Gastroesophageal sphincter (tissue), 4 donors: ENCODE data around the gene MORC2. TPM values are rescaled to one million over a fixed set of nuclear protein-coding genes. Genes with fewer than 3 reads are reported as not detected.

Experiments used
- ATAC-seq: fragments of 150-250 bp; one replicate; pipeline ENCODE4 v1.9.1; 2016; ENCODE audit warnings: mild to moderate bottlenecking, moderate library complexity
- H3K27ac ChIP-seq, 4 donors: fragments of 200-600 bp; sonication (generic) in 3 of 4; 1 replicate in 3 of 4; 2 replicates in 1 of 4; pipeline ENCODE4 v1.5.1; 2016 to 2019
- H3K27me3 ChIP-seq: fragments of 200-600 bp; sonication (generic); one replicate; pipeline ENCODE4 v1.5.1; 2019
- H3K36me3 ChIP-seq, 2 donors: fragments of 200-600 bp; sonication (generic); one replicate each; pipeline ENCODE4 v1.5.1; 2019; ENCODE audit warnings: control low read depth in 1 of 2
- H3K4me1 ChIP-seq, 3 donors: fragments of 200-600 bp; sonication (generic); 1 replicate in 2 of 3; 2 replicates in 1 of 3; pipeline ENCODE4 v1.5.1; 2016 to 2019; ENCODE audit warnings: control low read depth in 2 of 3
- H3K4me3 ChIP-seq, 2 donors: fragments of 200-600 bp; sonication (generic); one replicate each; pipeline ENCODE4 v1.5.1; 2019; ENCODE audit warnings: mild to moderate bottlenecking in 1 of 2, moderate library complexity in 1 of 2
- H3K9me3 ChIP-seq, 3 donors: fragments of 200-600 bp; sonication (generic); one replicate each; pipeline ENCODE4 v1.5.1; 2017 to 2019; ENCODE audit warnings: control low read depth in 2 of 3
- EP300 ChIP-seq: sonication (generic); formaldehyde crosslinking; IDR thresholded peaks from one replicate; pipeline ENCODE4 v1.6.1; 2017; ENCODE audit warnings: antibody characterized with exemption, mild to moderate bottlenecking
- POLR2A ChIP-seq, 2 donors: fragments of 450-650 bp; IDR thresholded peaks; one replicate each; pipeline ENCODE4 v1.6.1; 2017; ENCODE audit warnings: antibody characterized with exemption in 2 of 2, mild to moderate bottlenecking in 2 of 2, moderate library complexity in 1 of 2
- POLR2AphosphoS5 ChIP-seq: sonication (generic); formaldehyde crosslinking; IDR thresholded peaks from one replicate; pipeline ENCODE4 v1.6.1; 2017; ENCODE audit warnings: antibody characterized with exemption
- WGBS, 2 donors: methylation state at CpG; one replicate each; pipeline ENCODE4 v1.1.5; 2018; ENCODE audit warnings: low coverage in 1 of 2; 5-methylcytosine and 5-hydroxymethylcytosine counted together
- total RNA-seq, 4 donors: library from RNA; depleted of rRNA; stranded (reverse); fragments of >200 nt; gene quantifications; one replicate each; pipeline ENCODE4 v1.1.0, GENCODE V29; 2016
- TF ChIP-seq, protein P1 (sequence below), 4 experiments: fragments of 200-600 bp in 2 of 4; fragments of 450-650 bp in 2 of 4; sonication (generic) in 1 of 4; IDR thresholded peaks; one replicate each; pipeline ENCODE4 v1.5.1; 2017 to 2019; ENCODE audit warnings: antibody characterized with exemption in 4 of 4, mild to moderate bottlenecking in 2 of 4, moderate library complexity in 2 of 4

Gene MORC2
- total RNA-seq, 4 donors from 2014 or later = 11.3 to 36.0 (median 29.6) TPM

DNA sequence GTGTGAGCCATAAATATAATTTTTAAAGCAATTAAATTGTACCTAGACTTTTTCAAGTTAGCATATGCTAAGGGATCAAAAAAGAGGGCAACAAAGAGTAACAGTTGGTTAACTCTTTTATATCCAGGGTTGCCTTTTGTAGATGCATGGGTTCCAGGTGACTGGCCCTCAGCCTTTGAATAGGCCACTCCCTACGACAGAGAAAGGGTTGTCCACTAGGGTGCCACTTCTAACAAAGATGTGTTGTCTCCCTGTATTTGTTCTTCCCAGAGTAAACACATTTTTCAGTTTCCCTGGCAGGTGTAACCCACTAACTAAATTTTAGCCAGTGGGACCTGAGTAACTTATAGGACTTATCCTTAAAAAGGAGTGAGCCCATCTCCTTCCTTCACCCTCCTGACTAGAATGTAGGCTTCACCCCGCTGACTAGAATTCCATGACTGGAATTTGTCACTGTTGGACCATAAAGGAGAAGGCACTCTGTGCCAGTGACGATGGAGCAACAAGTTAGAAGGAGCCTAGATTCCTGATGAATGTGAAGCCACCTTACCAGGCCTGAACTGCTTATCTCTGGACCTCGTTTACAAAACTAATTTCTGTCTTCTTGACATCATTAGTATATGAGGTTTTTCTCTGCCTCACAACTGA, 17.1 kb upstream of the MORC2 start:
- Histone ChIP-seq H3K9me3 (peaks cover 0 to 68% (median 0%) of the 10 kb centered on the region in 3 donors), H3K27ac (no peak overlapping the region), H3K4me1 (no peaks in the 10 kb centered on the region), H3K27me3 (no peaks in the 10 kb centered on the region), H3K36me3 (no peaks in the 10 kb centered on the region), H3K4me3 (no peak overlapping the region)
- 79 to 83% methylated on average over 4 of the region's 4 CpGs for WGBS, 2 donors
- ATAC-seq = no peak
- TF ChIP-seq POLR2AphosphoS5 (no peak), POLR2A (IDR thresholded peaks at IDR 0.05) (no peak), EP300 (no peak)
- TF ChIP-seq, protein P1, sequence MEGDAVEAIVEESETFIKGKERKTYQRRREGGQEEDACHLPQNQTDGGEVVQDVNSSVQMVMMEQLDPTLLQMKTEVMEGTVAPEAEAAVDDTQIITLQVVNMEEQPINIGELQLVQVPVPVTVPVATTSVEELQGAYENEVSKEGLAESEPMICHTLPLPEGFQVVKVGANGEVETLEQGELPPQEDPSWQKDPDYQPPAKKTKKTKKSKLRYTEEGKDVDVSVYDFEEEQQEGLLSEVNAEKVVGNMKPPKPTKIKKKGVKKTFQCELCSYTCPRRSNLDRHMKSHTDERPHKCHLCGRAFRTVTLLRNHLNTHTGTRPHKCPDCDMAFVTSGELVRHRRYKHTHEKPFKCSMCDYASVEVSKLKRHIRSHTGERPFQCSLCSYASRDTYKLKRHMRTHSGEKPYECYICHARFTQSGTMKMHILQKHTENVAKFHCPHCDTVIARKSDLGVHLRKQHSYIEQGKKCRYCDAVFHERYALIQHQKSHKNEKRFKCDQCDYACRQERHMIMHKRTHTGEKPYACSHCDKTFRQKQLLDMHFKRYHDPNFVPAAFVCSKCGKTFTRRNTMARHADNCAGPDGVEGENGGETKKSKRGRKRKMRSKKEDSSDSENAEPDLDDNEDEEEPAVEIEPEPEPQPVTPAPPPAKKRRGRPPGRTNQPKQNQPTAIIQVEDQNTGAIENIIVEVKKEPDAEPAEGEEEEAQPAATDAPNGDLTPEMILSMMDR (IDR thresholded peaks at IDR 0.05) = no peak

DNA sequence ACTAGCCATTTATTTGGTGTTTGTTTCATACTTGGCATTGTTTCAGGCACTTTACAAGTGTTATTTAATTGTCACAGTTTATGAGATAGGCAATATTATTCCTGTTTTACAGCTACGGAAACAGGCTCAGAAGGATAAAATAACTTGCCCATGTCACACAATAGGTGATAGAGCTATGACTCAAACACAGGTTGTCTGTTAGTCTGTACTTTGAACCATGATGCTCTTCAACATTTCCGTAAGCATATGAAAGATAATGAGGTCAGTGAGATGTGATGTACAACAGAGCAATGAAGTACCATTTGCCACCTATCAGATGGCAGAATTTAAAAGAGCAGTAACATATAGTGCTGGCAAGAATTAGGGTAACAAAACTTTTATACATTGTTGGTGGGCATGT, 15.7 kb upstream of the MORC2 start:
- WGBS, 2 donors = 57 to 69% methylated on average over 2 of the region's 2 CpGs
- ATAC-seq = no peak

DNA sequence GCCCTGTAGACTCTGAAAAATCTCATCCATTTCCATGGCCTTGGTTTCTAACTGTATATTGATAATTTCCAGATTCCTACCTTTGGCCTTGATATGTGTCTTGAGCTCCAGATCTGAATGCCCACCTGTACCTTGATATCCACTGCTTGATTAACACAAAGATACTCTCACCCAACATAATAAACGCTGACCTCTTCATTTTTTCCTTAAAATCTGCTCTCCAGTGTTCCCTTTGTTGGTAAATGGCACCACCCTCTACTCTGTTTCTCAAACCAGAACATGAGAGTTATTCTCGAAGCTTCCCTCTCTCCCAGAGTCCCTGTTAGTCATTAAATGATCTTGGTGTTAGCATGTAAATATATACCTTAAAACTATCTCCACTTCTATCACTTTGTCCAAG, 13.9 kb upstream of the MORC2 start:
- no peak for ATAC-seq
- Histone ChIP-seq H3K27ac (no peak overlapping the region), H3K9me3 (peaks cover 0 to 86% (median 0%) of the 10 kb centered on the region in 3 donors), H3K4me1 (no peaks in the 10 kb centered on the region), H3K27me3 (no peaks in the 10 kb centered on the region), H3K4me3 (no peak overlapping the region), H3K36me3 (no peaks in the 10 kb centered on the region)
- 84 to 93% methylated on average over 2 of the region's 2 CpGs for WGBS, 2 donors
- TF ChIP-seq POLR2A (IDR thresholded peaks at IDR 0.05) (no peak), POLR2AphosphoS5 (no peak), EP300 (no peak)
- TF ChIP-seq, protein P1 (IDR thresholded peaks at IDR 0.05) = no peak

More for the DNA sequence above, 15.7 kb upstream of the MORC2 start:
- Histone ChIP-seq H3K4me3 (no peak overlapping the region), H3K27me3 (no peaks in the 10 kb centered on the region), H3K36me3 (no peaks in the 10 kb centered on the region), H3K9me3 (peaks cover 0 to 76% (median 0%) of the 10 kb centered on the region in 3 donors), H3K4me1 (no peaks in the 10 kb centered on the region), H3K27ac (no peak overlapping the region)
- TF ChIP-seq EP300 (no peak), POLR2A (IDR thresholded peaks at IDR 0.05) (no peak), POLR2AphosphoS5 (no peak)
- TF ChIP-seq, protein P1 (IDR thresholded peaks at IDR 0.05) = no peak

DNA sequence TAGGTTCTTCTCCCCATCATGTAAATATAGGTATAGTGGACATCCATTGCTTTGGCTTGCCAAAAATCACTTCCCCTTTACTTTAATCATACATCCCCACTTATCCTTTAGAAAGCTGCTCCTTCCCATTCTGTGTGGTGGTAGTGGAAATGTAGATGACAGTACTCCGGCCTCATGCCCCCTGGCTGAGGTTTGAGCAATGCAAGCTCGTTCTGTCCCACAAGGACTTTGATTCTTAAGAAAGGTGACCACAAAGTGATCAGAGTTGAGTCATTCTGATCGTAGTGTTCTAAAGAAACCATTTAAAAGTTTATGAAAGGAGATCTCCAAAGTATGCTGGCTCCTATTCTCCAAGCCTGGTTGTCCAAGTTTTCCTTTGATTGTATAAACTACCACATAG, 11.4 kb upstream of the MORC2 start:
- TF ChIP-seq, protein P1 (IDR thresholded peaks at IDR 0.05) = no peak
- TF ChIP-seq POLR2AphosphoS5 (no peak), POLR2A (IDR thresholded peaks at IDR 0.05) (no peak), EP300 (no peak)
- Histone ChIP-seq H3K36me3 (peaks cover 0 to 9% of the 10 kb centered on the region in 2 donors), H3K4me1 (no peaks in the 10 kb centered on the region), H3K27me3 (no peaks in the 10 kb centered on the region), H3K9me3 (peaks cover 0 to 91% (median 2%) of the 10 kb centered on the region in 3 donors), H3K27ac (no peak overlapping the region), H3K4me3 (no peak overlapping the region)
- WGBS, 2 donors = 74% methylated on average over 3 of the region's 3 CpGs; no CpG with 5 or more reads in 1 of the 2 donors
- no peak for ATAC-seq

DNA sequence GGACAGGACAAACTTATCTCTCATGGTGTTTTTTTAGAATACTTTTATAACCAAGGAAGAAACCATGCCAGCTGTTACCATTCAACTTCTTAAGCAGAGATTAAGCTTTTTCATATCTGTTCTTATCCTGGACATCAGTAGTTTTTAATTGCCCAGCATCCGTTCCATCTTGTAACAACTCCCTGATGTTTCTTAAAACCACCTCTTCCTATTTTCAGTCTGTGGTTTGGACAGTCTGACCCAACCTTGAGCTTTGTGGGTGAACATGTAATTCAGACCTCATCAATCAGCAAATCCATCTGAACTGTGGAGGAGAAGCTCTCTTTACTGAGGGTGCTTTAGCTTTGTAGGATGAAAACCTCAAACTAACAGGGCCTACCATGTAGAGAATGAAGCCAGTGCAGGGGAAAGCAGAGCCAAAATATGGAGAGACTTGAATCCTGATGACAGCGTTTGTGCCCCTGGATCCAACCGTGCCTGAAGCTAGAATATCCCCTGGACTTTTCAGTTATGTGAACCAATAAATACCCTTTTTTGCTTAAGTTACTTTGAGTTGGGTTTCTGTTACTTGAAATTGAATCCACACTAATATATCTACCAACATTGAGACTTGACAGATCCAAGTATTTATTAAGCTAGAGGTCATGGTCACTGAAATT, 9.9 kb upstream of the MORC2 start:
- 90 to 97% methylated on average over 3 of the region's 3 CpGs for WGBS, 2 donors
- Histone ChIP-seq H3K27ac (no peak overlapping the region), H3K36me3 (peaks cover 0 to 24% of the 10 kb centered on the region in 2 donors), H3K27me3 (no peaks in the 10 kb centered on the region), H3K4me1 (no peaks in the 10 kb centered on the region), H3K4me3 (no peak overlapping the region), H3K9me3 (peaks cover 0 to 94% (median 2%) of the 10 kb centered on the region in 3 donors)
- TF ChIP-seq POLR2AphosphoS5 = no peak
- no peak for ATAC-seq
